ENCODE results near the gene TRIM24.

The TRIM24 gene

DNA sequence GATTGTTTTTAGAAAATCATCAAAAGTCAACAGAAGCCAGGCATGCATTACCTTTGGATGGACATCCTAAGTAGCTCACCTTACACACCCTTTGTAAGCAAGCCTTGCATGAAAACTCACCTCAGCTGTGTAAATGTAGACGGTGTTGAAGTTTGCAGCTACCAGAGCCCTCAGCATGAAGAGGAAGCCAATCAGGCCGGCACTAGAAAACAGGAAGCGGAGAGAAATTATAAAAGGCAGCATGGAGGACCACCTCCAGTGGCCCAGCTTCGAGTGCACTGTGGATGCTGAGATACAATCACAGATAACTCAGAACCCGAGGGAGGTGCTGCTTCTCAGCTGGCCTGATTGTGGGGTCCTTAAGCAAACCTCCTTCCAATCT is 165.8 kb downstream of the TRIM24 start:
- no peak for DNase-seq (ENCODE audit: low read depth)

DNA sequence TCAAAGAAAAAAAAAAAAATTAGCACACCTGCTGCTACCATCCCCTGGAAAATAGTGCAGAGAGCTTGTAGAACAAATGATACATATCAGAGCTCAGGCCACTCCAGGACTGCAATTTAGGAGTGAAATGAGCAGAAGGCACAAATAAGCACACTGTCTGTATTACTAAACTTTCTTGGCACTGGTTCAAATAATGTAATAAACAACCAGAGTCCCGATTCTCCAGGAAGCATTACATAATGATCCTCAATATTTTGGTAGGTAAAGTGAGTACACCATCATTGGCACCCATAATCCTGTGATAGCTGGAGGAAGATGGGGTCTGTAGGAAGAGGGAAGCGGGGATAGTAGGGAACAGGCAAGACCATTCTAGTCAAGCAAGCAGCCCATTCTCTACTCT is 166.8 kb downstream of the TRIM24 start:
- no peak for DNase-seq (ENCODE audit: low read depth)

DNA sequence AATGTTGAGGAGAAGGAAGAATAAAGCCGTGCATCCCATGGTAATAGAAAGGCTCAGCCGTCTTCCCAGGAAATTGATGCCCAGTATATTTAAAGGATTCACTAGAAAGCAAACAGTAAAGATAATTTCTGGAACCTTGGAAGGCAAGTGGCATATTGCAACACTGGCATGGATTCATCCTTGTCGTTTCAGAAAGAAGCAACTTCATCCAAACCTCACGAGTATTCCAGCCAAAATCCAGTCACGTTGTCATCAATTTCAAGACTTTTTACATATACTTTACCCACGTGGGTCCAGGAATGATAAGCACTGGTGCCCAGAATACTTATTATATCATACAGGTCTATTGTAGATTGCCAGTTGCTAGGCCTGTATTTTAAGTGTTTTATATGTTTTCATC is 167.3 kb downstream of the TRIM24 start:
- no peak for DNase-seq (ENCODE audit: low read depth)

DNA sequence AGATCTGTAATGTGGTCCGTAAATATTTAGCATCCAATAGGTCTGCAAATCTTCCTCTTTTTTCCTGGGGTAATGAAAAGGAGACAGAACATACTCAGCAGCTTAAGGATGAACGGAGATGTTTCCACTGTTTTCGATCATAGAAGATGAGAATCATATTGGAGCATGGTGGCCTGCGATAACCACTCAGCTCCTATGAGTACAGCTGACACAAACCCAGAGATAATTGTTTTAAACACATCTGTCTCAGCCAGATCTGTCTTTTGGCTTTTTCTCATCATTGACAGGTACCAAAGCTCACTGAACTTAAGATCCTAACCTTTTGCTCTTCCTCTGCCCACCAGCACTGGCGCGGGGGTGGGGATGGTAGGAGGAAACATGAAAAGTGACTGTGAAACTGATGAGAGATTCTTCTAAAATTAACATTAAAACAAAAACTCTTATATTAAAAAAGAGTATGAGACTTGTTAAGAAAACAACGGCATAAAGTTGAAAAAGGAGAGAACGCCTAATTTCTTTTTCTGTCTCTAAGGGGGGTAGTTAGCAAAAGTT is 170.1 kb downstream of the TRIM24 start:
- DNase-seq (ENCODE audit: low read depth) = no peak

DNA sequence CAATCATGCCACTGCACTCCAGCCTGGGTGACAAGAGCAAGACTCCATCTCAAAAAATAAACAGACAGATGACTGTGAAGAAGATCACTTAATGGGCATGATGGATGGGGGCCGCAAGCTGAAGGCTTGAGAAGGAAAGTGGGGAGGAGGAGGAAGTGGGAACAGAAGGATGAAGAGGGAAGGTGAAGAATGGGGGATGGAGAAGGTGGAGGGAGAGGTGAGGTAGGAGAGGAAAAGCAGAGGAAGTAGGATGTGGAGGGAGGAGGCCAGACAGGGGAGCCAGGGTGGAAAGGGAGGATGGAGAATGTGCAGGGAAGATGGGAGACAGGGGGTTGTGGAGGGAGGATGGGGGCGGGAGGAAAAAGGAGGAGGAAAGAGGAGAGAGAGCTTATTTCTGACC is 172.3 kb downstream of the TRIM24 start:
- no peak for DNase-seq (ENCODE audit: low read depth)

DNA sequence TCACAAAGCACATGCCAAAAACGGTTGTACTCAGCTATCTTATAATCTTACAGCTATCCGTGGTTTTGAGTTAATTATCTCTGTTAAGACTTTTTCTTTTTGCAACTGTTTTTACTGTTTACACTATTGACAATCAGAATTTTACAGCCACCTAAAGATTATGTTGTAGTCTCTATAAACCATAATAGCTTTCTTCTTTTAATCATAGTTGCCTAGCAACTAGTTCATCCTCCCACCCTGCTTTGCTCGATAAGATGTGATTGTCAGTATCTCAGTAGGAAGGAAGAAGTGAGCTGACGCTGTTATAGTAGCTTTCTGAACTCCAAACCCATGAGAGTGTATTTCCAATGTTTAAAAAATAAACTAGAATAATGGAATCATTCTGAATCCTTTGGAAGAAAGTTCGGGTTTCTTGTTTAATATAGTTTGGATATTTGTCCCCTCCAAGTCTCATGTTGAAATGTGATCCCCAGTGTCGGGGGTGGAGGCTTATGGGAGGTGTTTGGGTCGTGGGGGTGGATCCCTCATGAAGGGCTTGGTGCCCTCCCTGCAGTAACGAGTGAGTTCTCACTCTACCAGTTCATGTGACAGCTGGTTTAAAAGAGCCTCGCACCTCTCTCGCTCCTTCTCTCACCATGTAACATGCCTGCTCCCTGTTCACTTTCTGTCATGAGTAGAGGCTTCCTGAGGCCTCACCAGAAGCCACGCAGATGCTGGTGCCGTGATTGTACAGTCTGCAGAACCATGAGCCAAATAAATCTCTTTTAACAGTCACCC is 173.0 kb downstream of the TRIM24 start:
- no peak for DNase-seq (ENCODE audit: low read depth)
